Kidney capillary endothelial cell (primary cell): ENCODE measurements around the gene EMC9.

Source experiments
- DNase-seq: peaks from one replicate; pipeline ENCODE4 v3.0.0-alpha.2; 2018; ENCODE audit warnings: low spot score

The EMC9 gene

GRCh38 chr14:24149302-24149969 lies 8.0 kb upstream of the EMC9 start:
- no peak for DNase-seq

DNA sequence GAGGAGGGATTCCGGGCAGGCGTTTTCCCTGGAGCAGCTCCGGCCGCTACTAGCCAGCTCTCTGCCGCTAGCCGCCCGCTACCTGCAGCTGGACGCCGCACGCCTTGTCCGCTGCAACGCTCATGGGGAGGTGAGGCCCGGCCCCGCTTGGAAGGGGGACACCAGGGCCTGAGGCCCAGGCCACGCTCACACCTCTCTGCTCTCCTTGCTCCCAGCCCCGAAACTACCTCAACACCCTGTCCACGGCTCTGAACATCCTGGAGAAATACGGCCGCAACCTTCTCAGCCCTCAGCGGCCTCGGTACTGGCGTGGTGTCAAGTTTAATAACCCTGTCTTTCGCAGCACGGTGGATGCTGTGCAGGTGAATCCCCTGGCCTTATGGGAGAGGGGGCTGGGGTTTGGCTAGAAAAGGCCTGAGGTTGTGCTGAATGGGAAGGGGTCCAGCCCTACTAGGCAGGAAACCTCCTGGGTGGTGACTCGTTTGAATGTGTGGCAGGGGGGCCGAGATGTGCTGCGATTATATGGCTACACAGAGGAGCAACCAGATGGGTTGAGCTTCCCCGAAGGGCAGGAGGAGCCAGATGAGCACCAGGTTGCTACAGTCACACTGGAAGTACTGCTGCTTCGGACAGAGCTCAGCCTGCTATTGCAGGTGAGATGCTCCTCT lies 6.5 kb upstream of the EMC9 start:
- no peak for DNase-seq

DNA sequence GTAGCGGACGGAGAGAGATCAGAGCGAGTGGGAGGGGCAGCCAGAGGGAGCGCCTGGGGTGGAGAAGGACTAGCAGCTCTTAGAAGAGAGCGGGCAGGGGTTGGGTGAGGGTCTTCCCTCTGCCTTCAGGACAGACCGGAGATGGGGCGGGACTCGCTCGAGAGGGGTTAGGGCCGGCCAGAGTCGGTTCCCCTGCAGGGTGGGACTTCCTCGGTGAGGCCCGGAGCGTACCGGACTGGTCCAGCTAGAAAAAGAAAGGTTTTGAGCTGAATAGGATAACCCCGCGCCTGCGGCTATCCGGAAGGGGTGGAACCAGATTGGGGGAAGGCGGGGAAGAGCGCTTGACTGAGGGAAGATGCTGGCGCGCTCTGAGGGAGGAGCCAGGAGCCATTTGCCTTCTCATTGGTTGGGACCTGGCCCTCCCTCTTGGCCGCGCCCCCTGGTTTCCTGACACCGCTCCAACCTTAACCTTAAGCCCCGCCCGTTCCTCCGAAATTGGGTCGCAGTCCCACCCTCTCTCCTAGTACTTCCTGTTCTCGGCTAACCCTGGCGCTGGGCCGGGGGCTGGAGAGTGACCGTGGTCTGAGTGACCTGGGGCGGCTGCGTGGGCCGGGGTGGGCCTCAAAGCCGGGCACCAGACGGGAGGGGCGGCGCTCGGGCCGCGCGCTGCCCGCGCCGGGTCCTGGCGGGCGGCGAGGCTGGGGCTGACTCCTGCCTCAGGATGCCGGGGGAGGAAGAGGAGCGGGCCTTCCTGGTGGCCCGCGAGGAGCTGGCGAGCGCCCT lies 5.8 kb upstream of the EMC9 start, which contains the start of gene RNF31:
Gene RNF31 (plus strand): TSS at position 521 of the 783 bp plus-strand sequence. CDS start 201 bp downstream, at position 722.
- DNase-seq, result peak; percentile 99

DNA sequence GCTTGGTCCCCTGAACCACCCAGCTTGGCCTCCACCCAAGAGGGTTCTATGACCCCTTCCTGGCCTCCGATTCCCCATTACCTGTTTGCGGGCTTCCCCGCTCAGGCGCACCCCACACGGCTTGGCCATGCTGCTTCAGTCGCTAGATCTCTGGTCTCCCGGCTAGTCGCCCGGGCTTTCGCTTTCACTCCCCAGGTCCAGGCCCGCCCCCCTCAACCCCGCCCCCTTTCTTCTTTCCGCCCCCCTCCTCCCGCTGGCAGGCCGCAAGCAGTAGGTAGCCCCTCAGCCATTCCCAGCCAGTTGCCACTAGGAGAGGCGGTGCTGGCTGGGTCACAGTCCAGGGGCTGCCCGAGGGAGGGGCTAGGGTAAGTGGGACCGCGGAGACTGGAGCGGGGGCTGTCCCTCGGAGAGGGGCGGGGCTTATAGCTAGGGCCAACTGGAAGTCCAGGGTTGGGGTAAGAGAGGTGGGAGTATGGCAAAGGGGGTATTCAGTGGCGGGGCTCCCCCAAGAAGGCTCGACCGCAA lies 5.1 kb upstream of the EMC9 start, which contains the start of gene PSME2:
Gene PSME2 (minus strand): TSS at position 158 of the 525 bp plus-strand sequence. CDS start 29 bp downstream, at position 129.
- DNase-seq, result peak; percentile 94

GRCh38 chr14:24145690-24146452 lies 4.5 kb upstream of the EMC9 start:
- DNase-seq, result no peak

DNA sequence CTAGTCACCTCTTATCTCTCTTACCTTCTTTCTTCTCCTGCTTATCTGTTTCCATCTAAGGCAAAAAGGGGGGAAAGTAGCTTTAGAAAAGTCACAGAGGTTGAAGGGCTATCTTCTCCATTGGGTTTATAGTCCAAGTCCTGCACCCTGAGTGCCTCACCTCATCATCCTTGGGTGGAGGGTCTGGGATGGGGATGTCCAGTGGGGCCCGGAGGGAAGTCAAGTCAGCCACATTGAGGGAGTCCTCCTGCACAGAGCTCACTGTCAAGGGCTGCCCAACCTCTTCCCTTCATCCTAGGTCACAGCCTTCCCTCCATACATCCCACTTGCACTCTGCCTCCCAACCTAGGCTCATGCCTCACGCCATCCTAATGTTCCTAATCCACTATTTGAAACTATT lies 3.8 kb upstream of the EMC9 start:
- DNase-seq, result no peak

DNA sequence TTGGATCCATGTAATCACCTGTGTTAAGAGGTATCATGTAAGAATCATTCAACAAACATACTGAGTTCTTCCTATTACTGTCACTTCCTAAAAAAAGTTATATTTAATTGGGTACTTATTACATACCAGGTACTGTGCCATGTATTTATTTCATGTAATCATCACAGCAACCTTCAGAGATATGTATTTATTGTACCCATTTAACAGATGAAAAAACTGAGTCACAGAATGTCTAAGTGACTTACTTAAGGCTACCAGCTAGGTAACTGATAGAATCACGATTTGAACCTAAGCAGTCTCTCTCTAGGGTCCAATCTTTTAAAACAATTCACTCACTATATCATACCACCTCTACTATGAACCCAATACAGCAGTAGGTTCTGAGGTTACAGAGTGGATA lies 3.1 kb upstream of the EMC9 start:
- DNase-seq, result no peak

GRCh38 chr14:24143511-24143910 lies 2.1 kb upstream of the EMC9 start:
- no peak for DNase-seq

- no peak for DNase-seq
Measured at GRCh38 chr14:24139272-24139934, 2.0 kb downstream of the EMC9 start.

DNA sequence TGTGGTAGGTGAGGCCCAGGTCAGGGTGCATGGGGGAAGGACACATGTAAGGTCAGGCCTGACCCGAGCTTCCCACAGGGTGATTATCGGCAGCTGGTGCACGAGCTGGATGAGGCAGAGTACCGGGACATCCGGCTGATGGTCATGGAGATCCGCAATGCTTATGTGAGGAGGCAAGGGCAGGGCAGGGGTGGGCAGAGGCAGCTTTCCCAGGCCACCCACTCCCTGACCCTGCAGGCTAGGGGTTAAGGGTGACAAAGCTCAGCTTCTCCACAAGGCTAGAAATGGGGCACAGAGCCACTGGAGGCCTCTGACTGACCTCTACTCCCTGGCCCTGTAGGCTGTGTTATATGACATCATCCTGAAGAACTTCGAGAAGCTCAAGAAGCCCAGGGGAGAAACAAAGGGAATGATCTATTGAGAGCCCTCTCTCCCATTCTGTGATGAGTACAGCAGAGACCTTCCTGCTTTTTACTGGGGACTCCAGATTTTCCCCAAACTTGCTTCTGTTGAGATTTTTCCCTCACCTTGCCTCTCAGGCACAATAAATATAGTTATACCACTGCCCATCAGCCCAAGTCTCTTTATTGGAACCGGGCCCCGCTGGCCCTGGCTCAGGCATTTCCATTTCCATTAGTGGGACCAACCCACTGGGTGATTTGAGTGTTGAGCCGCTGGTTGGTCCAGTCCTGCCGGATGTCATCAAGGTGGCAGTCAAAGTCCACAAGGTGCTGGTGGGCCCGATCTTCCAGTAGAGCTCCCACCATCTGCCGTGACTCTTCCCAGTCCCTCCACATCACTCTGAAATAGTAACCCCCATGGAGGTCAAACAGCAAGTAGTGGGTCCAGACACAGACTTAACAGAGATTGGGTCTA lies 2.8 kb downstream of the EMC9 start:
- no peak for DNase-seq

DNA sequence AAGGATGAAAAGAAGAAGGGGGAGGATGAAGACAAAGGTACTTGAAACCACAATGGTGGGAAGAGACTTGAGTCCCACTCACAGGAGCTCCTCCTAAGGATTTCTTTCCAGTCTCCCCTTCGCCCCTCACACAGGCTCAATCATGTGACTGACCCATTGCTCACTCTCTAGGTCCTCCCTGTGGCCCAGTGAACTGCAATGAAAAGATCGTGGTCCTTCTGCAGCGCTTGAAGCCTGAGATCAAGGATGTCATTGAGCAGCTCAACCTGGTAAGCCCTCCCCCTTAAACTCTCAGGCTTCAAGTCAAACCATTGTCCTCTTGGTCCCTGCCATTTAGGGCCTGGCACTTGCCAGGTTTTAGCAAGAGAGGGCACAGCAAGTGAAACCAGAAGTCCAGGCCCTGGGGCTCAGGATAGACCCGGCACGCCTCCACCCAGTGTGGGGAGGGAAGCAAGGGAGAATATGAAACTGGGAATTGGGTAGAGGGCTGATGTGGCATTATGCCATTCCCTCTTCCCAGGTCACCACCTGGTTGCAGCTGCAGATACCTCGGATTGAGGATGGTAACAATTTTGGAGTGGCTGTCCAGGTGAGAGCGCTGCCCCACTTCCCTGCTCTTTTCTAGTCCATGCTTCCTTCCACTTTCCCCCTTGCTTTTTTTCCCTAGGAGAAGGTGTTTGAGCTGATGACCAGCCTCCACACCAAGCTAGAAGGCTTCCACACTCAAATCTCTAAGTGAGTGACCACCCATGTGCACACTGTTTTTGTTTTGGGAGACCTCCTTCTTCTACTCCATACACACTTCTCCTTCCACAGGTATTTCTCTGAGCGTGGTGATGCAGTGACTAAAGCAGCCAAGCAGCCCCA lies 3.6 kb downstream of the EMC9 start:
- no peak for DNase-seq

- no peak for DNase-seq
Measured at GRCh38 chr14:24136684-24137528, 4.5 kb downstream of the EMC9 start.

- DNase-seq, result peak; percentile 76
Measured at GRCh38 chr14:24135834-24136683, 5.3 kb downstream of the EMC9 start, which contains the start of gene PSME1. Gene PSME1, plus strand, starts transcription at chr14:24136194. Its CDS starts 69 bp downstream, at chr14:24136263.

DNA sequence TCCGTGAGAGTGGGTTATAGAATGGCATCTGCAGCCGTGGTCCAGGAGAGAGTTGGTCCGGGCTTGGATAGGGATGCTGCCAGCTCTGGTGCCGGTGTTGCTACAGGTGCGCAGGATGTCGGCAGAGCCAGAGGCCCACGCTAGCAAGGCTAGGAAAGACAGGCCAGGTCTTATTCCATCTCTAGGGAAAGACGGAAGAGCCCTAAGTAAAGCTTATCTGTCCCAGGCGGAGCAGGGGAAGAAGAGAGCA lies 5.9 kb downstream of the EMC9 start:
- DNase-seq, result no peak

DNA sequence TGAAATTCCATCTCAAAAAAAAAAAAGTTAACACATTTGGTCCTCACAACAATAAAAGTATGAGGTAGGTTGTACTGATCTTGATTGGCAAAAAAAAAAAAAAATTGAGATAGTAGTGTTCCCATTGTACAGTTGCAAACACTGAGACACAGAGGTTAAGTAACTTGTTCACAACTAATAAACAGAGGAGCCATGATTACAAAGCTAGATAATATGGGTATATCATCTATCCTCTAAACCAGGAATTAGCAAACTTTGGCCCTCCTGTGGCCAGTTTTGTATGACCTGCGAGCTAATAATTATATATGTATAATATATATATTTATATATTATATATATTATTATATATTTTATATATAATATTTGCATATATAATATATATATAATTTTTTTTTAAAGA lies 7.7 kb downstream of the EMC9 start:
- DNase-seq, result no peak

DNA sequence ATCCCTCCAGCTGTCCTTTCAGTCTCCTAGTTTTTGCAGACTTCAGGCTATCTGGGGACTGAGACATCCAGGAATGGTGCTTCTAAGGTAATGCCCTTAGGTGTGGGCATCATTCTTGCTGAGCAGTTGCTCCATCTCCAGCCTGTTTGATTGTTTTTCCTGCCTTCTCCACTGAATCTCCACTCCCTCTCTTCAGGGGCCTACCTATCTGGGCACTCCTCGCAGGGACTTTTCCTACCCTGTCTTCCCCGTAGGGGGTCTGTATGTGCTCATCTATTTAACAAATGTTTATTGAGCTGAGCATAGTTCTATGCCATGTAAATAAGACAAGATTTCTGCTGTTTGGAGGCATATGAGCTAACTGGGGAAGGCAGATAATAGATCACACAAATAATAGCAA lies 8.4 kb downstream of the EMC9 start:
- DNase-seq, result no peak

GRCh38 chr14:24132061-24132685 lies 9.2 kb downstream of the EMC9 start:
- no peak for DNase-seq
